Breast epithelium (tissue), 3 donors: ENCODE results near the gene METTL16.

Experiments used
- POLR2A ChIP-seq: fragments of 450-650 bp; IDR thresholded peaks from one replicate; pipeline ENCODE4 v1.6.1; 2016; ENCODE audit warnings: antibody characterized with exemption, mild to moderate bottlenecking, moderate library complexity
- POLR2AphosphoS5 ChIP-seq, 3 donors: sonication (generic); formaldehyde crosslinking; IDR thresholded peaks; one replicate each; pipeline ENCODE4 v1.6.1; 2017; ENCODE audit warnings: antibody characterized with exemption in 3 of 3
- TF ChIP-seq, protein P1 (sequence below), 3 donors: fragments of 450-650 bp; IDR thresholded peaks; one replicate each; pipeline ENCODE4 v1.5.1; 2016 to 2017; ENCODE audit warnings: antibody characterized with exemption in 3 of 3, mild to moderate bottlenecking in 3 of 3, moderate library complexity in 3 of 3

DNA sequence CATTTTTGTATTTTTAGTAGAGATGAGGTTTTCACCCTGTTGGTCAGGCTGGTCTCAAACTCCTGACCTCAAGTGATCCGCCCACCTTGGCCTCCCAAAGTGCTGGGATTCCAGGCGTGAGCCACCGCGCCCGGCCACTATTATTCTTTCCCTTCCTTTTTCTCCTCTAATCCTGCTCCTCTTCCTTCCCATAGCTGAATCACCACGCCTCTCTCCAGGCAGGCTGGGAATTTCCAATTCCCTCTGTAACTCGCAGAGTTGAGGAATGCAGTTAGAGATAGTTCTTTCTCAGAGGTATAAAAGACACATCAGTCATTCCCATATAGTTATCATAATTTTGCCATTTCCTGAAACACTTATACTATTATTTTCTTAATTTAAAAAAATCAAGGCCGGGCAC is 11.2 kb downstream of the METTL16 start:
- TF ChIP-seq, protein P1, sequence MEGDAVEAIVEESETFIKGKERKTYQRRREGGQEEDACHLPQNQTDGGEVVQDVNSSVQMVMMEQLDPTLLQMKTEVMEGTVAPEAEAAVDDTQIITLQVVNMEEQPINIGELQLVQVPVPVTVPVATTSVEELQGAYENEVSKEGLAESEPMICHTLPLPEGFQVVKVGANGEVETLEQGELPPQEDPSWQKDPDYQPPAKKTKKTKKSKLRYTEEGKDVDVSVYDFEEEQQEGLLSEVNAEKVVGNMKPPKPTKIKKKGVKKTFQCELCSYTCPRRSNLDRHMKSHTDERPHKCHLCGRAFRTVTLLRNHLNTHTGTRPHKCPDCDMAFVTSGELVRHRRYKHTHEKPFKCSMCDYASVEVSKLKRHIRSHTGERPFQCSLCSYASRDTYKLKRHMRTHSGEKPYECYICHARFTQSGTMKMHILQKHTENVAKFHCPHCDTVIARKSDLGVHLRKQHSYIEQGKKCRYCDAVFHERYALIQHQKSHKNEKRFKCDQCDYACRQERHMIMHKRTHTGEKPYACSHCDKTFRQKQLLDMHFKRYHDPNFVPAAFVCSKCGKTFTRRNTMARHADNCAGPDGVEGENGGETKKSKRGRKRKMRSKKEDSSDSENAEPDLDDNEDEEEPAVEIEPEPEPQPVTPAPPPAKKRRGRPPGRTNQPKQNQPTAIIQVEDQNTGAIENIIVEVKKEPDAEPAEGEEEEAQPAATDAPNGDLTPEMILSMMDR (IDR thresholded peaks at IDR 0.05), result no peak
- TF ChIP-seq POLR2A, result no peak
- TF ChIP-seq POLR2AphosphoS5 (IDR thresholded peaks at IDR 0.05), result no peak
